ENCODE results near the gene HEXB.

DNA sequence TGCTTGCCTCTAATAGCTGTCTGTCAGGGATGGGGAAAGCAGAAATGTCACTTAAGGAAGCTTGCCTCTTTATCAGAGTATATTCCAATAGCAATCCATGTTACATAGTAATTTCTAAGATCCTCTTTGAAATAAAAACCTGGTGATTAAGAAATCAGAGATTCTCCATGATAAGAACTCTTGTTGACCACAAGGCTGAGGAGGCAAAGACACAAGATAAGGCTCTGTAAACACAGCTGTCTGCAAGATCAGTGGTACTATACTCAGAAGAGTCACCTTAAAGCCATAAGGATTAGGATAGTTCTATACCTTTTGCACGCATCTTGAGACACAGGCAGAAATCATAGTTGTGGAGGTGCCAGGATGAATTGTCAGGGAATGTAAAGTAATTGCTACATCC, 40.3 kb downstream of the HEXB start:
- TF ChIP-seq, protein P1, sequence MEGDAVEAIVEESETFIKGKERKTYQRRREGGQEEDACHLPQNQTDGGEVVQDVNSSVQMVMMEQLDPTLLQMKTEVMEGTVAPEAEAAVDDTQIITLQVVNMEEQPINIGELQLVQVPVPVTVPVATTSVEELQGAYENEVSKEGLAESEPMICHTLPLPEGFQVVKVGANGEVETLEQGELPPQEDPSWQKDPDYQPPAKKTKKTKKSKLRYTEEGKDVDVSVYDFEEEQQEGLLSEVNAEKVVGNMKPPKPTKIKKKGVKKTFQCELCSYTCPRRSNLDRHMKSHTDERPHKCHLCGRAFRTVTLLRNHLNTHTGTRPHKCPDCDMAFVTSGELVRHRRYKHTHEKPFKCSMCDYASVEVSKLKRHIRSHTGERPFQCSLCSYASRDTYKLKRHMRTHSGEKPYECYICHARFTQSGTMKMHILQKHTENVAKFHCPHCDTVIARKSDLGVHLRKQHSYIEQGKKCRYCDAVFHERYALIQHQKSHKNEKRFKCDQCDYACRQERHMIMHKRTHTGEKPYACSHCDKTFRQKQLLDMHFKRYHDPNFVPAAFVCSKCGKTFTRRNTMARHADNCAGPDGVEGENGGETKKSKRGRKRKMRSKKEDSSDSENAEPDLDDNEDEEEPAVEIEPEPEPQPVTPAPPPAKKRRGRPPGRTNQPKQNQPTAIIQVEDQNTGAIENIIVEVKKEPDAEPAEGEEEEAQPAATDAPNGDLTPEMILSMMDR (IDR thresholded peaks at IDR 0.05) = no peak
- TF ChIP-seq POLR2A (IDR thresholded peaks at IDR 0.05) (no peak), EP300 (IDR thresholded peaks at IDR 0.05; ENCODE audit: low read depth) (no peak)

Data from transverse colon (tissue), 3 donors.